ENCODE measurements around the gene SSBP2. TPM values are rescaled to one million over a fixed set of nuclear protein-coding genes. Genes with fewer than 3 reads are reported as not detected.
A peak's percentile ranks its signal among the peaks of the same experiment; 100 is the strongest.

SSBP2 gene
- total and polyA plus RNA-seq, 2 donors (not counting 1 experiment from before 2014, with no cell fraction given), result 44.4 to 63.1 TPM

DNA sequence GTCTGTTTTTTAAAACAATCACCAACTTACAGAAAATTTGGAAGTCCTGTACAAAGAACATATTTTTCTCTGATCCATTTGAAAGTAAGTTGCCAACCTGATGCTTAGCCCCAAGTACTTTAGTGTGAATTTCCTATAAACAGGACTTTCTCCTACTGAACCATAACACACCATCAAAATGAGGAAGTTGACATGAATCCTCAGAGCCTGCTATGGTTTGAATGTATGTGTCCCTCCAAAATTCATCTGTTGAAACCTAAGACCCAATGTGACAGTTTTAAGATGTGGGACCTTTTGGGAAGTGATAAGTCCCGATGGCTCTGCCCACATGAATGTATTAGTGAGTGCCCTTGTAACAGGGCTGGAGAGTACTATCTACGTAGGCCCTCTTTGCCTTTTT is 350.5 kb downstream of the SSBP2 start:
- Histone ChIP-seq H4K20me1 (ENCODE audit: control insufficient read depth, extremely low read depth, insufficient read depth, low read length) (no peaks in the 10 kb centered on the region), H3K9me3 (ENCODE audit: control insufficient read depth, insufficient read depth, low read depth, low read length) (no peaks in the 10 kb centered on the region), H3K9ac (ENCODE audit: insufficient read depth, low read length) (no peak overlapping the region), H2AFZ (ENCODE audit: low read length) (no peak overlapping the region), H3K36me3 (ENCODE audit: control insufficient read depth, insufficient read depth, low read length) (no peaks in the 10 kb centered on the region), H3K79me2 (ENCODE audit: control insufficient read depth, insufficient read depth, low read length) (no peaks in the 10 kb centered on the region), H3K27me3 (ENCODE audit: control insufficient read depth, insufficient read depth, low read length) (no peaks in the 10 kb centered on the region), H3K4me2 (ENCODE audit: extremely low read depth, insufficient read depth, low read length) (no peak overlapping the region), H3K4me3 (replicated peaks in 1 of 4; ENCODE audit: control extremely low read depth in 1 of 4, insufficient read depth in 1 of 4, low read depth in 3 of 4, low read length in 4 of 4) (no peak overlapping the region), H3K4me1 (ENCODE audit: control insufficient read depth, extremely low read depth, insufficient read depth, low read length) (no peaks in the 10 kb centered on the region), H3K27ac (ENCODE audit: insufficient read depth, low read length) (no peak overlapping the region)
- TF ChIP-seq EZH2 (IDR thresholded peaks at IDR 0.05; ENCODE audit: low read length, missing control alignments), result no peak
- TF ChIP-seq, protein P1, sequence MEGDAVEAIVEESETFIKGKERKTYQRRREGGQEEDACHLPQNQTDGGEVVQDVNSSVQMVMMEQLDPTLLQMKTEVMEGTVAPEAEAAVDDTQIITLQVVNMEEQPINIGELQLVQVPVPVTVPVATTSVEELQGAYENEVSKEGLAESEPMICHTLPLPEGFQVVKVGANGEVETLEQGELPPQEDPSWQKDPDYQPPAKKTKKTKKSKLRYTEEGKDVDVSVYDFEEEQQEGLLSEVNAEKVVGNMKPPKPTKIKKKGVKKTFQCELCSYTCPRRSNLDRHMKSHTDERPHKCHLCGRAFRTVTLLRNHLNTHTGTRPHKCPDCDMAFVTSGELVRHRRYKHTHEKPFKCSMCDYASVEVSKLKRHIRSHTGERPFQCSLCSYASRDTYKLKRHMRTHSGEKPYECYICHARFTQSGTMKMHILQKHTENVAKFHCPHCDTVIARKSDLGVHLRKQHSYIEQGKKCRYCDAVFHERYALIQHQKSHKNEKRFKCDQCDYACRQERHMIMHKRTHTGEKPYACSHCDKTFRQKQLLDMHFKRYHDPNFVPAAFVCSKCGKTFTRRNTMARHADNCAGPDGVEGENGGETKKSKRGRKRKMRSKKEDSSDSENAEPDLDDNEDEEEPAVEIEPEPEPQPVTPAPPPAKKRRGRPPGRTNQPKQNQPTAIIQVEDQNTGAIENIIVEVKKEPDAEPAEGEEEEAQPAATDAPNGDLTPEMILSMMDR (conservative IDR thresholded peaks at IDR 0.05 in 1 of 2, IDR thresholded peaks at IDR 0.05 in 1 of 2; ENCODE audit: low read depth in 1 of 2, low read length in 2 of 2), result no peak
- no peak for DNase-seq (ENCODE audit: low read depth in 2 of 2)

GRCh38 chr5:81398741-81399140 is 352.2 kb downstream of the SSBP2 start:
- no peaks in the 10 kb centered on the region for H3K9me3 ChIP-seq (ENCODE audit: control insufficient read depth, insufficient read depth, low read depth, low read length)
- no peak overlapping the region for H3K4me3 ChIP-seq (replicated peaks in 1 of 4; ENCODE audit: control extremely low read depth in 1 of 4, insufficient read depth in 1 of 4, low read depth in 3 of 4, low read length in 4 of 4)
- H3K79me2 ChIP-seq (ENCODE audit: control insufficient read depth, insufficient read depth, low read length), result no peaks in the 10 kb centered on the region
- TF ChIP-seq EZH2 (IDR thresholded peaks at IDR 0.05; ENCODE audit: low read length, missing control alignments), result no peak
- TF ChIP-seq, protein P1 (conservative IDR thresholded peaks at IDR 0.05 in 1 of 2, IDR thresholded peaks at IDR 0.05 in 1 of 2; ENCODE audit: low read depth in 1 of 2, low read length in 2 of 2), result no peak
- H4K20me1 ChIP-seq (ENCODE audit: control insufficient read depth, extremely low read depth, insufficient read depth, low read length), result no peaks in the 10 kb centered on the region
- no peak for DNase-seq (ENCODE audit: low read depth in 2 of 2)
- no peak overlapping the region for H3K9ac ChIP-seq (ENCODE audit: insufficient read depth, low read length)
- H3K4me1 ChIP-seq (ENCODE audit: control insufficient read depth, extremely low read depth, insufficient read depth, low read length), result no peaks in the 10 kb centered on the region
- no peak overlapping the region for H3K27ac ChIP-seq (ENCODE audit: insufficient read depth, low read length)
- H3K27me3 ChIP-seq (ENCODE audit: control insufficient read depth, insufficient read depth, low read length), result no peaks in the 10 kb centered on the region
- no peaks in the 10 kb centered on the region for H3K36me3 ChIP-seq (ENCODE audit: control insufficient read depth, insufficient read depth, low read length)
- no peak overlapping the region for H3K4me2 ChIP-seq (ENCODE audit: extremely low read depth, insufficient read depth, low read length)
- H2AFZ ChIP-seq (ENCODE audit: low read length), result no peak overlapping the region

DNA sequence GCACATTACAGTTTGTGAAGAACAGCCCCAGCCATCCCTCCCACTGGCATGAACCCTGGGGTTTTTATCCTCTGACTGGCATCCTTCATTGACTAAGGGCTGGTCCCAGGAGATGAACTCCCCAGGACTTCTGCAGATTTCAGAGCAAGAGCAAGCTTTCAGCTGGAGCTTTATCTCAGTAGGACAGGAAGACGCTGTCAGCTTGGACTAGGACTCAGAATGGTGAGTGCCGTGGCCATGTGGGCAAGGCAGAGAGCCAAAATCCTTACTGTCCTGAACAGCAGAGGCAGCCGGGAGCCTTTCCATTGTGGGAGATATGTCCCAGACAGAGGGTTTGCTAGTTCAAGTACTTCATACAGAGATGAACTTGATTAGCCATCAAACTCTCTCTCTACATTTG is 353.7 kb downstream of the SSBP2 start:
- peak; percentile 48 to 51 for DNase-seq (ENCODE audit: low read depth in 2 of 2)
- Histone ChIP-seq H3K36me3 (ENCODE audit: control insufficient read depth, insufficient read depth, low read length) (no peaks in the 10 kb centered on the region), H3K27ac (ENCODE audit: insufficient read depth, low read length) (no peak overlapping the region), H2AFZ (ENCODE audit: low read length) (peak overlapping the region; percentile 38), H3K9me3 (ENCODE audit: control insufficient read depth, insufficient read depth, low read depth, low read length) (no peaks in the 10 kb centered on the region), H4K20me1 (ENCODE audit: control insufficient read depth, extremely low read depth, insufficient read depth, low read length) (no peaks in the 10 kb centered on the region), H3K27me3 (ENCODE audit: control insufficient read depth, insufficient read depth, low read length) (no peaks in the 10 kb centered on the region), H3K4me3 (replicated peaks in 1 of 4; ENCODE audit: control extremely low read depth in 1 of 4, insufficient read depth in 1 of 4, low read depth in 3 of 4, low read length in 4 of 4) (no peak overlapping the region), H3K9ac (ENCODE audit: insufficient read depth, low read length) (no peak overlapping the region), H3K4me2 (ENCODE audit: extremely low read depth, insufficient read depth, low read length) (no peak overlapping the region), H3K79me2 (ENCODE audit: control insufficient read depth, insufficient read depth, low read length) (no peaks in the 10 kb centered on the region), H3K4me1 (ENCODE audit: control insufficient read depth, extremely low read depth, insufficient read depth, low read length) (no peaks in the 10 kb centered on the region)
- TF ChIP-seq, protein P1 (conservative IDR thresholded peaks at IDR 0.05 in 1 of 2, IDR thresholded peaks at IDR 0.05 in 1 of 2; ENCODE audit: low read depth in 1 of 2, low read length in 2 of 2), result no peak
- TF ChIP-seq EZH2 (IDR thresholded peaks at IDR 0.05; ENCODE audit: low read length, missing control alignments), result no peak
